Natural killer cell (primary cell): ENCODE measurements around the gene NRP1. TPM values are rescaled to one million over a fixed set of nuclear protein-coding genes. Genes with fewer than 3 reads are reported as not detected.

Experiments
- ATAC-seq, 3 donors: fragments of 150-1000 bp in 2 of 3; fragments of 200-7000 bp in 1 of 3; cut with Tn5 transposase; 1 replicate in 1 of 3; 2 replicates in 2 of 3; pipeline ENCODE4 v1.10.0; 2021; ENCODE audit warnings: mild to moderate bottlenecking in 2 of 3, moderate library complexity in 2 of 3
- DNase-seq, 2 donors: peaks; one replicate each; pipeline versions ENCODE4 v3.0.0 to v3.0.0-alpha.2; 2013 to 2021; ENCODE audit warnings: mixed read lengths in 1 of 2
- H3K27ac ChIP-seq: one replicate; pipeline ENCODE4 v1.5.1; 2013; ENCODE audit warnings: mild to moderate bottlenecking, low read length
- H3K27me3 ChIP-seq: one replicate; pipeline ENCODE4 v1.6.1; 2013; ENCODE audit warnings: low read length; ENCODE audit not compliant: control insufficient read depth, insufficient read depth
- H3K36me3 ChIP-seq: one replicate; pipeline ENCODE4 v1.6.1; 2013; ENCODE audit warnings: low read length; ENCODE audit not compliant: control insufficient read depth, insufficient read depth
- H3K4me1 ChIP-seq: one replicate; pipeline ENCODE4 v1.6.1; 2013; ENCODE audit warnings: low read length; ENCODE audit not compliant: control insufficient read depth, insufficient read depth
- H3K4me3 ChIP-seq: one replicate; pipeline ENCODE4 v1.5.1; 2013; ENCODE audit warnings: low read length
- H3K9me3 ChIP-seq: one replicate; pipeline ENCODE4 v1.6.1; 2013; ENCODE audit warnings: low read length; ENCODE audit not compliant: control insufficient read depth, insufficient read depth
- H3K27ac Mint-ChIP-seq, 2 donors: one replicate each; pipeline ENCODE4 v1.8.0; 2022; ENCODE audit warnings: mild to moderate bottlenecking in 2 of 2, mixed read lengths in 2 of 2, moderate library complexity in 1 of 2
- H3K27me3 Mint-ChIP-seq, 2 donors: one replicate each; pipeline ENCODE4 v1.8.0; 2022; ENCODE audit warnings: low read depth in 2 of 2, mixed read lengths in 2 of 2
- H3K36me3 Mint-ChIP-seq: one replicate; pipeline ENCODE4 v1.8.0; 2022; ENCODE audit warnings: mixed read lengths
- H3K4me1 Mint-ChIP-seq, 2 donors: one replicate each; pipeline ENCODE4 v1.8.0; 2022; ENCODE audit warnings: mixed read lengths in 2 of 2
- H3K4me3 Mint-ChIP-seq: one replicate; pipeline ENCODE4 v1.8.0; 2022; ENCODE audit warnings: mild to moderate bottlenecking, moderate library complexity, mixed read lengths
- H3K9me3 Mint-ChIP-seq, 2 donors: one replicate each; pipeline ENCODE4 v1.8.0; 2022; ENCODE audit warnings: mixed read lengths in 2 of 2
- CTCF ChIP-seq: fragments of 200-600 bp; IDR thresholded peaks from one replicate; pipeline ENCODE4 v1.8.0; 2022; ENCODE audit warnings: antibody characterized with exemption
- WGBS: methylation state at CpG from one replicate; pipeline ENCODE4 v1.1.7; 2013; ENCODE audit warnings: missing lambda C conversion rate; ENCODE audit not compliant: insufficient coverage; 5-methylcytosine and 5-hydroxymethylcytosine counted together
- intact Hi-C: fragments of 100-400 bp; cut with micrococcal nuclease; formaldehyde crosslinking; loops from one replicate; pipeline ENCODE4 v1.14.2; 2022
- total RNA-seq, 4 donors: library from RNA; stranded (reverse); fragments of 120-200 nt in 1 of 4; gene quantifications; one replicate each; pipeline versions ENCODE4 v1.2.3 to v1.2.4, GENCODE V29; 2013 to 2022

Gene NRP1
- total RNA-seq, 3 donors from 2014 or later (not counting 1 experiment from before 2014, with no cell fraction given), result 0.16 to 1.5 TPM; not detected in 1

- Mint-ChIP-seq H3K27ac (no peak overlapping the region), H3K4me1 (no peaks in the 10 kb centered on the region), H3K27me3 (peaks cover 0 to 9% of the 10 kb centered on the region in 2 donors), H3K36me3 (no peaks in the 10 kb centered on the region), H3K9me3 (no peaks in the 10 kb centered on the region), H3K4me3 (no peak overlapping the region)
- Histone ChIP-seq H3K4me1 (no peaks in the 10 kb centered on the region), H3K27ac (no peak overlapping the region), H3K36me3 (no peaks in the 10 kb centered on the region), H3K27me3 (no peaks in the 10 kb centered on the region), H3K4me3 (no peak overlapping the region), H3K9me3 (no peaks in the 10 kb centered on the region)
- DNase-seq, result no peak
- WGBS, result 91% methylated on average over 3 of the region's 3 CpGs
- TF ChIP-seq CTCF, result no peak
- no peak for ATAC-seq
- intact Hi-C loops, result no loop called here
Observed at GRCh38 chr10:33162248-33162575, 172.3 kb downstream of the NRP1 start.

GRCh38 chr10:33161550-33162247, 172.8 kb downstream of the NRP1 start:
- no peak for TF ChIP-seq CTCF
- Histone ChIP-seq H3K27ac (no peak overlapping the region), H3K27me3 (no peaks in the 10 kb centered on the region), H3K4me3 (no peak overlapping the region), H3K9me3 (no peaks in the 10 kb centered on the region), H3K4me1 (no peaks in the 10 kb centered on the region), H3K36me3 (no peaks in the 10 kb centered on the region)
- Mint-ChIP-seq H3K27ac (no peak overlapping the region), H3K27me3 (peaks cover 0 to 9% of the 10 kb centered on the region in 2 donors), H3K36me3 (no peaks in the 10 kb centered on the region), H3K4me1 (no peaks in the 10 kb centered on the region), H3K4me3 (no peak overlapping the region), H3K9me3 (no peaks in the 10 kb centered on the region)
- DNase-seq (no peak), ATAC-seq (no peak)
- intact Hi-C loops, result no loop called here
- WGBS, result 86% methylated on average over 6 of the region's 6 CpGs

- peaks cover 6% of the 10 kb centered on the region for H3K4me1 ChIP-seq
- Mint-ChIP-seq H3K27me3 (peaks cover 0 to 5% of the 10 kb centered on the region in 2 donors), H3K36me3 (no peaks in the 10 kb centered on the region), H3K4me1 (peaks cover 8 to 10% of the 10 kb centered on the region in 2 donors), H3K4me3 (no peak overlapping the region), H3K27ac (no peak overlapping the region), H3K9me3 (no peaks in the 10 kb centered on the region)
- intact Hi-C loops, result no loop called here
- no peaks in the 10 kb centered on the region for H3K9me3 ChIP-seq
- no peak overlapping the region for H3K4me3 ChIP-seq
- no peak overlapping the region for H3K27ac ChIP-seq
- no peaks in the 10 kb centered on the region for H3K27me3 ChIP-seq
- WGBS, result 93% methylated on average over 8 of the region's 8 CpGs
- no peak for TF ChIP-seq CTCF
- DNase-seq, result no peak
- no peaks in the 10 kb centered on the region for H3K36me3 ChIP-seq
- no peak for ATAC-seq
Observed at GRCh38 chr10:33160151-33160550, 174.3 kb downstream of the NRP1 start.

GRCh38 chr10:33157103-33157502, 177.4 kb downstream of the NRP1 start:
- Mint-ChIP-seq H3K9me3 (no peaks in the 10 kb centered on the region), H3K4me1 (peaks cover 16 to 28% of the 10 kb centered on the region in 2 donors), H3K36me3 (no peaks in the 10 kb centered on the region), H3K27me3 (peaks cover 0 to 3% of the 10 kb centered on the region in 2 donors), H3K27ac (no peak overlapping the region), H3K4me3 (no peak overlapping the region)
- no peaks in the 10 kb centered on the region for H3K9me3 ChIP-seq
- H3K27me3 ChIP-seq, result no peaks in the 10 kb centered on the region
- no peak for DNase-seq
- H3K4me3 ChIP-seq, result no peak overlapping the region
- TF ChIP-seq CTCF, result no peak
- ATAC-seq, result no peak
- intact Hi-C loops, result loop anchor here (5.0 to 10.0 kb wide), 3 partner anchors 110 to 502 kb away; no protein-coding TSS in a partner anchor
- H3K27ac ChIP-seq, result no peak overlapping the region
- H3K4me1 ChIP-seq, result peaks cover 10% of the 10 kb centered on the region
- 86% methylated on average over 4 of the region's 4 CpGs for WGBS
- no peaks in the 10 kb centered on the region for H3K36me3 ChIP-seq
